Nephron progenitor cell (in vitro differentiated cells): ENCODE data around the gene HES2.

Source experiments
- DNase-seq: peaks from one replicate; pipeline ENCODE4 v3.0.0; 2021
- H3K27ac Mint-ChIP-seq: 2 replicates; pipeline ENCODE4 v1.8.0; 2021; ENCODE audit warnings: mild to moderate bottlenecking, moderate library complexity, mixed read lengths
- H3K27me3 Mint-ChIP-seq: 2 replicates; pipeline ENCODE4 v1.8.0; 2021; ENCODE audit warnings: mild to moderate bottlenecking, low read depth, mixed read lengths; ENCODE audit not compliant: poor library complexity
- H3K36me3 Mint-ChIP-seq: 2 replicates; pipeline ENCODE4 v1.8.0; 2021; ENCODE audit warnings: low read depth, mixed read lengths
- H3K4me1 Mint-ChIP-seq: 2 replicates; pipeline ENCODE4 v1.8.0; 2021; ENCODE audit warnings: mixed read lengths
- H3K4me3 Mint-ChIP-seq: 2 replicates; pipeline ENCODE4 v1.8.0; 2021; ENCODE audit warnings: mild to moderate bottlenecking, moderate library complexity, mixed read lengths
- H3K9me3 Mint-ChIP-seq: 2 replicates; pipeline ENCODE4 v1.8.0; 2021; ENCODE audit warnings: mild to moderate bottlenecking, moderate library complexity, mixed read lengths
- CTCF ChIP-seq: fragments of 200-600 bp; sonication (generic); IDR thresholded peaks from 2 replicates; pipeline ENCODE4 v1.5.0; 2021; ENCODE audit warnings: antibody characterized with exemption

Gene HES2

GRCh38 chr1:6427441-6428390 lies 8.0 kb upstream of the HES2 start:
- Mint-ChIP-seq H3K36me3 (no peaks in the 10 kb centered on the region), H3K27ac (no peak overlapping the region), H3K9me3 (no peaks in the 10 kb centered on the region), H3K4me3 (no peak overlapping the region), H3K4me1 (peaks cover 20% of the 10 kb centered on the region), H3K27me3 (peaks cover 74% of the 10 kb centered on the region)
- no peak for TF ChIP-seq CTCF
- DNase-seq = no peak

- H3K36me3 Mint-ChIP-seq = no peaks in the 10 kb centered on the region
- TF ChIP-seq CTCF = no peak
- peaks cover 81% of the 10 kb centered on the region for H3K27me3 Mint-ChIP-seq
- peaks cover 20% of the 10 kb centered on the region for H3K4me1 Mint-ChIP-seq
- no peak for DNase-seq
- H3K9me3 Mint-ChIP-seq = no peaks in the 10 kb centered on the region
- no peak overlapping the region for H3K27ac Mint-ChIP-seq
- no peak overlapping the region for H3K4me3 Mint-ChIP-seq
These were observed 7.2 kb upstream of the HES2 start for GRCh38 chr1:6426972-6427350.

- no peak for DNase-seq
- TF ChIP-seq CTCF = no peak
- Mint-ChIP-seq H3K36me3 (no peaks in the 10 kb centered on the region), H3K9me3 (no peaks in the 10 kb centered on the region), H3K27ac (no peak overlapping the region), H3K4me3 (no peak overlapping the region), H3K27me3 (peaks cover 86% of the 10 kb centered on the region), H3K4me1 (peaks cover 20% of the 10 kb centered on the region)
These were observed 6.7 kb upstream of the HES2 start for GRCh38 chr1:6426277-6426971.

GRCh38 chr1:6425658-6426057 lies 5.9 kb upstream of the HES2 start:
- DNase-seq = no peak
- Mint-ChIP-seq H3K36me3 (no peaks in the 10 kb centered on the region), H3K4me1 (peaks cover 19% of the 10 kb centered on the region), H3K4me3 (no peak overlapping the region), H3K27me3 (peaks cover 88% of the 10 kb centered on the region), H3K9me3 (no peaks in the 10 kb centered on the region), H3K27ac (no peak overlapping the region)
- no peak for TF ChIP-seq CTCF

GRCh38 chr1:6424619-6425593 lies 5.2 kb upstream of the HES2 start, which contains the start of gene ESPN:
Gene ESPN, plus strand, starts transcription at chr1:6424776. Its CDS starts 180 bp downstream, at chr1:6424956.
- TF ChIP-seq CTCF = no peak
- H3K27ac Mint-ChIP-seq = no peak within 1 kb of the TSS
- H3K4me1 Mint-ChIP-seq = peaks cover 11% of the 10 kb centered on the region
- no peak for DNase-seq
- no peaks in the 10 kb centered on the region for H3K9me3 Mint-ChIP-seq
- peaks cover 88% of the 10 kb centered on the region for H3K27me3 Mint-ChIP-seq
- no peak within 1 kb of the TSS for H3K4me3 Mint-ChIP-seq
- H3K36me3 Mint-ChIP-seq = no peaks in the 10 kb centered on the region
